Endothelial cell of umbilical vein (primary cell): ENCODE results near the gene CRYGS. TPM values are rescaled to one million over a fixed set of nuclear protein-coding genes. Genes with fewer than 3 reads are reported as not detected.

Source experiments
- BruUV-seq: library from RNA; stranded (reverse); fragments of 400-500 nt; replicated peaks from 2 replicates; lab custom pipeline; 2021; lab: Mats Ljungman, UMichigan
- CTCF ChIA-PET: fragments of 300-600, 350-600 bp; sonication (Branson Sonifier 250); formaldehyde crosslinking; loops from one replicate; lab custom pipeline; 2021; ENCODE audit warnings: antibody characterized with exemption, inconsistent platforms; lab: Charles Lee
- POLR2A ChIA-PET: fragments of 300-600, 350-600 bp; sonication (Branson Sonifier 250); formaldehyde crosslinking; loops from one replicate; lab custom pipeline; 2021; ENCODE audit warnings: antibody characterized with exemption, inconsistent platforms; lab: Charles Lee
- DNase-seq: peaks from one replicate; pipeline ENCODE4 v3.0.0-alpha.2; 2011; ENCODE audit warnings: low read depth, low spot score
- FAIRE-seq: peaks from 2 replicates; lab custom pipeline; 2011; peaks lifted over from hg19 to GRCh38; lab: Jason Lieb, UNC
- H2AFZ ChIP-seq: 2 replicates; pipeline ENCODE4 v1.6.0; 2012; ENCODE audit warnings: low read depth, low read length, control low read depth, inconsistent platforms
- H3K27ac ChIP-seq: 2 replicates; pipeline ENCODE4 v1.5.1; 2011; ENCODE audit warnings: low read depth, mild to moderate bottlenecking, control low read depth, low read length, moderate library complexity; ENCODE audit not compliant: insufficient read depth
- H3K27me3 ChIP-seq, 2 experiments: 2 replicates each; pipeline versions ENCODE4 v1.6.0 to v1.6.1; 2011; ENCODE audit warnings: low read length in 2 of 2, mixed read lengths in 1 of 2; ENCODE audit not compliant: control insufficient read depth in 2 of 2, insufficient read depth in 2 of 2
- H3K36me3 ChIP-seq, 2 experiments: 2 replicates in 1 of 2; 3 replicates in 1 of 2; pipeline ENCODE4 v1.5.1; 2011; ENCODE audit warnings: low read length in 2 of 2, mild to moderate bottlenecking in 1 of 2, moderate library complexity in 1 of 2; ENCODE audit not compliant: control insufficient read depth in 2 of 2, insufficient read depth in 2 of 2; ENCODE audit errors: extremely low read depth in 1 of 2
- H3K4me1 ChIP-seq: 3 replicates; pipeline ENCODE4 v1.5.1; 2011; ENCODE audit warnings: mild to moderate bottlenecking, low read length; ENCODE audit not compliant: control insufficient read depth, insufficient read depth; ENCODE audit errors: extremely low read depth
- H3K4me2 ChIP-seq: 2 replicates; pipeline ENCODE4 v1.6.1; 2011; ENCODE audit warnings: low read length, control low read depth, mixed read lengths; ENCODE audit not compliant: insufficient read depth
- H3K4me3 ChIP-seq, 3 experiments: fragments of 200-600 bp in 1 of 3; sonication (generic), shearing (Covaris generic) in 1 of 3; replicated peaks in 1 of 3; 2 replicates each; pipeline ENCODE4 v1.5.1; 2011 to 2016; ENCODE audit warnings: control low read depth in 3 of 3, low read length in 3 of 3, mild to moderate bottlenecking in 2 of 3, inconsistent platforms in 1 of 3, low read depth in 1 of 3, moderate library complexity in 1 of 3; ENCODE audit not compliant: insufficient read depth in 1 of 3
- H3K79me2 ChIP-seq: 2 replicates; pipeline ENCODE4 v1.6.0; 2012; ENCODE audit warnings: low read length, inconsistent platforms; ENCODE audit not compliant: control insufficient read depth, insufficient read depth
- H3K9ac ChIP-seq: replicated peaks from 2 replicates; pipeline ENCODE3; 2011; ENCODE audit warnings: low read length, control low read depth; ENCODE audit not compliant: insufficient read depth; ENCODE audit errors: extremely low read depth
- H3K9me1 ChIP-seq: replicated peaks from 3 replicates; pipeline ENCODE4 v1.6.0; 2011; ENCODE audit warnings: mild to moderate bottlenecking, low read length; ENCODE audit not compliant: control insufficient read depth, insufficient read depth; ENCODE audit errors: extremely low read depth
- H3K9me3 ChIP-seq: replicated peaks from 2 replicates; pipeline ENCODE4 v1.5.1; 2012; ENCODE audit warnings: low read length, inconsistent platforms; ENCODE audit not compliant: control insufficient read depth, insufficient read depth
- H4K20me1 ChIP-seq: replicated peaks from 2 replicates; pipeline ENCODE3; 2011; ENCODE audit warnings: mild to moderate bottlenecking, low read length; ENCODE audit not compliant: control insufficient read depth, insufficient read depth; ENCODE audit errors: extremely low read depth
- CTCF ChIP-seq, 2 donors: IDR thresholded peaks; 1 replicate in 1 of 2; 2 replicates in 1 of 2; pipeline ENCODE4 v1.5.1; 2011; ENCODE audit warnings: low read length in 2 of 2, mild to moderate bottlenecking in 2 of 2, moderate library complexity in 2 of 2, control low read depth in 1 of 2, inconsistent platforms in 1 of 2, low read depth in 1 of 2; ENCODE audit not compliant: insufficient read depth in 1 of 2; ENCODE audit errors: extremely low read depth in 1 of 2
- MAX ChIP-seq: IDR thresholded peaks from 2 replicates; pipeline ENCODE4 v1.6.1; 2011; ENCODE audit not compliant: insufficient read depth, insufficient read length
- MYC ChIP-seq: IDR thresholded peaks from one replicate; pipeline ENCODE4 v1.6.1; 2011; ENCODE audit warnings: mild to moderate bottlenecking, low read depth, low read length
- POLR2A ChIP-seq: IDR thresholded peaks from 2 replicates; pipeline ENCODE4 v1.6.1; 2012; ENCODE audit warnings: low read depth, mild to moderate bottlenecking, control low read depth, low read length
- POLR2AphosphoS5 ChIP-seq: IDR thresholded peaks from 2 replicates; pipeline ENCODE4 v1.6.1; 2012; ENCODE audit warnings: low read depth, mild to moderate bottlenecking, control low read depth, low read length, moderate library complexity; ENCODE audit not compliant: insufficient read depth
- dilution Hi-C: fragments of 300-500 bp; cut with MboI; formaldehyde crosslinking; loops from one replicate; pipeline ENCODE4 v1.15.0; 2019; ENCODE audit warnings: low sequenced_read_pairs; ENCODE audit not compliant: extremely low pct_ligation_motif_present
- intact Hi-C: fragments of 100-400 bp; cut with micrococcal nuclease; formaldehyde crosslinking; loops from one replicate; pipeline ENCODE4 v1.10.0; 2022
- polyA plus RNA-seq, 4 experiments: library from polyadenylated mRNA; depleted of rRNA in 3 of 4; stranded (reverse) in 3 of 4; unstranded in 1 of 4; fragments of >200 nt; gene quantifications; 2 replicates each; pipeline versions ENCODE4 v1.2.1 to v1.2.3, GENCODE V29; 2011 to 2012; ENCODE audit warnings: missing spikeins in 1 of 4
- total RNA-seq: library from RNA; stranded (reverse); gene quantifications from 2 replicates; pipeline ENCODE4 v1.2.3, GENCODE V29; 2021

CRYGS gene
- total and polyA plus RNA-seq, 2 donors (not counting 3 experiments of a cell fraction or from before 2014, with no cell fraction given) = 5.0 TPM

DNA sequence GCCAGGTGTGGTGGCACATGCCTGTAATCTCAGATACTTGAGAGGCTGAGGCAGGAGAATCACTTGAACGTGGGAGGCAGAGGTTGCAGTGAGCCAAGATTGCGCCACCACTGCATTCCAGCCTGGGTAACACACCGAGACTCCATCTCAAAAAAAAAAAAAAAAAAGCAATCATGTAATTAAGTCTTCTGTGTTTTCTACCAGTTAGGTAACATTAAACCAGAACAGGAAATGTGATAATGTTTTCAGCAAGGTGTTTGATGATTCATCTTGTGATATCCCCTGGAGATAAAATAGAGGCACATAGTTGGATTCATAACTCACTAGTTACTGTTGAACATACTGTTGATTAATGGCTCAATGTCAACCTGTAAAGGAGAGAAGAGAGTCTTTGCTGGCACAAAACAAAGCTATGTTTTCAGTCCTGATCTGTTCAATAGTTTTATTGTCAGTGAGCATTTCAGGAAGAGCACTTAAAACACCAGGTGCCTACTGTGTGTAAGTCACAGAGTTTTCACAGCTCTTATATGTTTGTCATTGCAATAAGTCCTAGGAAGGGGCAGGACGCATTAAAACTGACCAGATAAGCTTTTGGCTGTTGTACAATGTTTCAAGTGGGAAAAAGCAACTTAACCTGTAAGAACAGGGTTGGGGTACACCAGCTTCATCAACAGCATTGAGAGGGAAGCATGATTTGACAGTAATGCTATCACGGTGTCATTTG is 45.8 kb upstream of the CRYGS start:
- Histone ChIP-seq H2AFZ (no peak overlapping the region), H4K20me1 (no peaks in the 10 kb centered on the region), H3K9ac (no peak overlapping the region), H3K9me3 (no peaks in the 10 kb centered on the region), H3K27ac (no peak overlapping the region), H3K9me1 (no peaks in the 10 kb centered on the region), H3K4me3 (no peak overlapping the region), H3K4me2 (no peak overlapping the region), H3K4me1 (no peaks in the 10 kb centered on the region), H3K79me2 (no peaks in the 10 kb centered on the region), H3K36me3 (peaks cover 4 to 10% of the 10 kb centered on the region in 2 experiments), H3K27me3 (no peaks in the 10 kb centered on the region)
- ChIA-PET POLR2A (no interaction called here), CTCF (interaction anchor here (0.6 to 2.8 kb wide), 8 partner anchors 9 to 1089 kb away, joined by 3 to 17 read pairs (median 5); no protein-coding TSS in a partner anchor)
- BruUV-seq = no TSS peak
- no peak for DNase-seq
- intact Hi-C loops (no loop called here), dilution Hi-C loops (no loop called here)
- FAIRE-seq = no peak
- TF ChIP-seq POLR2AphosphoS5 = no peak
- no peak for TF ChIP-seq MAX
- TF ChIP-seq MYC = no peak
- TF ChIP-seq POLR2A = no peak
- no peak for TF ChIP-seq CTCF (IDR thresholded peaks at IDR 0.05; ENCODE audit: extremely low read depth in 1 of 2, insufficient read depth in 1 of 2, low read depth in 1 of 2, low read length in 2 of 2)
